ENCODE results near the gene RAD21L1. TPM values are rescaled to one million over a fixed set of nuclear protein-coding genes. Genes with fewer than 3 reads are reported as not detected.

Gene RAD21L1
- total and polyA plus RNA-seq, 2 experiments from 2014 or later: not detected

DNA sequence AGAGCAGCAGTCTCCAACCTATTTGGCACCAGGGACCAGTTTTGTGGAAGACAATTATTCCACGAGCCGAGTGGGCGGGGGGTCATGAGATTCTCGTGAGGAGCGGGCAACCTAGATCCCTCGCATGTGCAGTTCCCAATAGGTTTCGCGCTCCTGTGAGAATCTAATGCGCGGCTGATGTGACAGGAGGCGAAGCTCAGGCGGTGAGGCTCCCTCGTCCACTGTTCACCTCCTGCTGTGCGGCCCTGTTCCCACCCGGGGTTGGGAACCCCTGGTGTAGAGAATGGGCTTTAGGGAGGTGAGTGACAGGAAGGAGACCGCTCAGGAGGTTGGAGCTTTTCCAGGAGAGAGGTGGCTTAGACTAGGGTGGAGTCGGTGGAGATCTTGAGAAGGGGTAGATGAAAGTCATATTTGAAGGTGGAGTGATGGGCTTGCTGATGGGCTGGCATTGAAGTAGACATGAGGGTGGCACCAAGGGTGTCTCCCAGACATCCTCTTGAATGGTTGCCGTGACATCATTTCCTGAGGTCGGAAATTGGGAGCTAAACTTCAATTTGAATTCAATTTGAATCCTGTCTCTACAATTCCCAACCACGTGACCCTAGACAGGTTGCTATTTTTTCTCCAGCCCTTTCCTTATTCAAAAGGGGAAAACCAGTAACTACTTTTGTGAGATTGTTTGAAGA, 1.5 kb upstream of the RAD21L1 start:
- Histone ChIP-seq H4K20me1 (ENCODE audit: insufficient read depth, poor library complexity, severe bottlenecking) (no peaks in the 10 kb centered on the region), H2AFZ (no peak overlapping the region), H3K79me2 (no peaks in the 10 kb centered on the region), H3K27ac (no peak overlapping the region), H3K4me1 (ENCODE audit: insufficient read depth) (peaks cover 7% of the 10 kb centered on the region), H3K4me2 (no peak overlapping the region), H3K9me3 (ENCODE audit: low read depth) (no peaks in the 10 kb centered on the region), H3K4me3 (no peak overlapping the region), H3K9me2 (replicated peaks; ENCODE audit: insufficient read depth) (no peaks in the 10 kb centered on the region), H3K27me3 (peaks cover 25% of the 10 kb centered on the region), H3K36me3 (replicated peaks; ENCODE audit: insufficient read depth, low read depth) (no peaks in the 10 kb centered on the region)
- 95% methylated on average over 20 of the region's 20 CpGs for whole genome bisulfite sequencing (ENCODE audit: low lambda C conversion rate, missing lambda C conversion rate)
- no peak for DNase-seq (ENCODE audit: low spot score)
- TF ChIP-seq EZH2phosphoT487 (IDR thresholded peaks at IDR 0.05; ENCODE audit: low read depth, severe bottlenecking, unreplicated experiment): no peak
- no peak for TF ChIP-seq EZH2 (IDR thresholded peaks at IDR 0.05; ENCODE audit: borderline replicate concordance)
- TF ChIP-seq, protein P1, sequence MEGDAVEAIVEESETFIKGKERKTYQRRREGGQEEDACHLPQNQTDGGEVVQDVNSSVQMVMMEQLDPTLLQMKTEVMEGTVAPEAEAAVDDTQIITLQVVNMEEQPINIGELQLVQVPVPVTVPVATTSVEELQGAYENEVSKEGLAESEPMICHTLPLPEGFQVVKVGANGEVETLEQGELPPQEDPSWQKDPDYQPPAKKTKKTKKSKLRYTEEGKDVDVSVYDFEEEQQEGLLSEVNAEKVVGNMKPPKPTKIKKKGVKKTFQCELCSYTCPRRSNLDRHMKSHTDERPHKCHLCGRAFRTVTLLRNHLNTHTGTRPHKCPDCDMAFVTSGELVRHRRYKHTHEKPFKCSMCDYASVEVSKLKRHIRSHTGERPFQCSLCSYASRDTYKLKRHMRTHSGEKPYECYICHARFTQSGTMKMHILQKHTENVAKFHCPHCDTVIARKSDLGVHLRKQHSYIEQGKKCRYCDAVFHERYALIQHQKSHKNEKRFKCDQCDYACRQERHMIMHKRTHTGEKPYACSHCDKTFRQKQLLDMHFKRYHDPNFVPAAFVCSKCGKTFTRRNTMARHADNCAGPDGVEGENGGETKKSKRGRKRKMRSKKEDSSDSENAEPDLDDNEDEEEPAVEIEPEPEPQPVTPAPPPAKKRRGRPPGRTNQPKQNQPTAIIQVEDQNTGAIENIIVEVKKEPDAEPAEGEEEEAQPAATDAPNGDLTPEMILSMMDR (IDR thresholded peaks at IDR 0.05; ENCODE audit: poor library complexity): no peak

DNA sequence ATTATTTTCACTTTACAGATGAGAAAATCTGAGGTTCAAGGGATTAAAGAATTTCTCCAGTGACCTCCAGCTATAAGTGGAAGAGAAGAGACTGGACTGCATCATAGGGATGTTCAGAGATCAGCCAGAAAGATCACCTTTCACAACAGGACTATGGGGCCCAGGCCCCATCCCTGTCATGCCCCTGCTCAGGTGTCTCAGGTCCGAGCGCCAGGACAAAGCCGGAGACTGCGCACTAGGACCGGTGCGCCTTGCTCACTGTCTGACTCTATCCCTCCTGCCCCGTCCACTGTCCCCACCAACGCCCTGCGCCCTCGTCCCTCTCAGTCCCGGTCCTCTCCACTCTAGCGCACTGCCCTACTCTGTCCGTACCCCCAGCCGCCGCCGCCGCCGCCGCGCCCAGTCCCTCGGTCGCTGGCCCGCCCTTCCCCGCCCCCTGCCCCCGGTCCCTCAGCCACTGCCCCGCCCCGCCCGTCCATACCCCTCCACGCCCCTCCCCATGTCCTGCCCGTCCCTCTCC, 521 bp upstream of the RAD21L1 start:
- Histone ChIP-seq H3K79me2 (no peaks in the 10 kb centered on the region), H3K9me2 (replicated peaks; ENCODE audit: insufficient read depth) (no peaks in the 10 kb centered on the region), H3K4me2 (peak overlapping the region; percentile 85), H4K20me1 (ENCODE audit: insufficient read depth, poor library complexity, severe bottlenecking) (no peaks in the 10 kb centered on the region), H3K27ac (no peak overlapping the region), H2AFZ (peak overlapping the region; percentile 66), H3K36me3 (replicated peaks; ENCODE audit: insufficient read depth, low read depth) (no peaks in the 10 kb centered on the region), H3K9me3 (ENCODE audit: low read depth) (no peaks in the 10 kb centered on the region), H3K4me1 (ENCODE audit: insufficient read depth) (peaks cover 7% of the 10 kb centered on the region), H3K4me3 (no peak overlapping the region), H3K27me3 (peaks cover 35% of the 10 kb centered on the region)
- WGBS (ENCODE audit: low lambda C conversion rate, missing lambda C conversion rate): 2% methylated on average over 10 of the region's 30 CpGs
- no peak for DNase-seq (ENCODE audit: low spot score)
- TF ChIP-seq EZH2 (IDR thresholded peaks at IDR 0.05; ENCODE audit: borderline replicate concordance) (no peak), EZH2phosphoT487 (IDR thresholded peaks at IDR 0.05; ENCODE audit: low read depth, severe bottlenecking, unreplicated experiment) (no peak)
- TF ChIP-seq, protein P1 (IDR thresholded peaks at IDR 0.05; ENCODE audit: poor library complexity): no peak

DNA sequence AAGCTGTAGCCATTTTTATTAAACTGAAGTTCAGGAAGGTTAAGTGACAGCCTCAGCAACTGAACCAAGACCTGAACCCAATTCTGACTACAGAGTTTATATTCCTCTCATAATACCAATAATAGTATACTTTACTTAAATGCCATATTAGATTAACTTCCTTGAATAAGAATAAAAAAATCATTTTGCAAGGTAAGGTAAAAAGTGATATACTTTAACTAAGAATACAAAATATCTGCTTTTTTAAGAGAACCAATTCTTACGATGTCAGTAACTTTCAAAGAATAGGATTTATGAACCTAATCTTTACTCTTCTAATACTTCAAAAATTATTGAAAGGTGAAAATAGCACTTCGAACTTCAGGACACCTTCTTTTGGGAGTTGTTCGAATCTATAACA, 3.7 kb downstream of the RAD21L1 start:
- no peak overlapping the region for H2AFZ ChIP-seq
- no peaks in the 10 kb centered on the region for H3K79me2 ChIP-seq
- peaks cover 42% of the 10 kb centered on the region for H3K27me3 ChIP-seq

More for the DNA sequence above, 3.7 kb downstream of the RAD21L1 start:
- Histone ChIP-seq H4K20me1 (ENCODE audit: insufficient read depth, poor library complexity, severe bottlenecking) (no peaks in the 10 kb centered on the region), H3K9me2 (replicated peaks; ENCODE audit: insufficient read depth) (no peaks in the 10 kb centered on the region), H3K27ac (no peak overlapping the region), H3K4me2 (no peak overlapping the region), H3K36me3 (replicated peaks; ENCODE audit: insufficient read depth, low read depth) (no peaks in the 10 kb centered on the region), H3K9me3 (ENCODE audit: low read depth) (no peaks in the 10 kb centered on the region), H3K4me3 (no peak overlapping the region), H3K4me1 (ENCODE audit: insufficient read depth) (peaks cover 7% of the 10 kb centered on the region)
- DNase-seq (ENCODE audit: low spot score): no peak
- TF ChIP-seq EZH2phosphoT487 (IDR thresholded peaks at IDR 0.05; ENCODE audit: low read depth, severe bottlenecking, unreplicated experiment): no peak
- TF ChIP-seq, protein P1 (IDR thresholded peaks at IDR 0.05; ENCODE audit: poor library complexity): no peak
- TF ChIP-seq EZH2 (IDR thresholded peaks at IDR 0.05; ENCODE audit: borderline replicate concordance): no peak
- 82% methylated on average over 3 of the region's 3 CpGs for WGBS (ENCODE audit: low lambda C conversion rate, missing lambda C conversion rate)
